CD14-positive monocyte (primary cell): ENCODE data around the gene GALR2. TPM values are rescaled to one million over a fixed set of nuclear protein-coding genes. Genes with fewer than 3 reads are reported as not detected.
A peak's percentile ranks its signal among the peaks of the same experiment; 100 is the strongest.

Experiments
- DNase-seq, 3 donors: peaks; one replicate each; pipeline ENCODE4 v3.0.0-alpha.2; 2011 to 2022
- H2AFZ ChIP-seq: 2 replicates; pipeline ENCODE4 v1.6.0; 2012; ENCODE audit warnings: mild to moderate bottlenecking, low read depth, low read length, inconsistent platforms; ENCODE audit not compliant: insufficient read depth, poor library complexity, severe bottlenecking
- H3K27ac ChIP-seq, 2 donors: 1 replicate in 1 of 2; 2 replicates in 1 of 2; pipeline ENCODE4 v1.5.1; 2012 to 2013; ENCODE audit warnings: low read length in 2 of 2, control low read depth in 1 of 2, inconsistent platforms in 1 of 2, low read depth in 1 of 2, mild to moderate bottlenecking in 1 of 2
- H3K27me3 ChIP-seq, 2 donors: one replicate each; pipeline versions ENCODE4 v1.6.0 to v1.6.1; 2011 to 2013; ENCODE audit warnings: low read length in 2 of 2; ENCODE audit not compliant: control insufficient read depth in 2 of 2, insufficient read depth in 2 of 2
- H3K36me3 ChIP-seq, 2 donors: replicated peaks in 1 of 2; 1 replicate in 1 of 2; 2 replicates in 1 of 2; pipeline versions ENCODE4 v1.5.1 to v1.6.1; 2012 to 2013; ENCODE audit warnings: low read length in 2 of 2, control low read depth in 1 of 2, inconsistent platforms in 1 of 2, mild to moderate bottlenecking in 1 of 2; ENCODE audit not compliant: insufficient read depth in 2 of 2, control insufficient read depth in 1 of 2
- H3K4me1 ChIP-seq, 2 donors: 1 replicate in 1 of 2; 2 replicates in 1 of 2; pipeline versions ENCODE4 v1.5.1 to v1.6.1; 2012 to 2013; ENCODE audit warnings: low read length in 2 of 2, control low read depth in 1 of 2, inconsistent platforms in 1 of 2, mild to moderate bottlenecking in 1 of 2, moderate library complexity in 1 of 2; ENCODE audit not compliant: insufficient read depth in 2 of 2, control insufficient read depth in 1 of 2
- H3K4me2 ChIP-seq: replicated peaks from 2 replicates; pipeline ENCODE3; 2012; ENCODE audit warnings: low read length, moderate library complexity, mild to moderate bottlenecking; ENCODE audit not compliant: poor library complexity, severe bottlenecking; ENCODE audit errors: extremely low read depth
- H3K4me3 ChIP-seq, 3 experiments: fragments of 200-600 bp in 1 of 3; sonication (generic) in 1 of 3; replicated peaks in 1 of 3; 1 replicate in 2 of 3; 2 replicates in 1 of 3; pipeline ENCODE4 v1.5.1; 2011 to 2013; ENCODE audit warnings: low read length in 3 of 3, mild to moderate bottlenecking in 3 of 3, control low read depth in 2 of 3, low read depth in 2 of 3, inconsistent platforms in 1 of 3, moderate library complexity in 1 of 3
- H3K79me2 ChIP-seq: 2 replicates; pipeline ENCODE4 v1.6.0; 2012; ENCODE audit warnings: mild to moderate bottlenecking, control low read depth, inconsistent platforms, low read length, moderate library complexity; ENCODE audit not compliant: insufficient read depth
- H3K9ac ChIP-seq: 2 replicates; pipeline ENCODE4 v1.6.0; 2017; ENCODE audit warnings: low read length, mild to moderate bottlenecking; ENCODE audit not compliant: insufficient read depth, poor library complexity, severe bottlenecking
- H3K9me3 ChIP-seq, 2 donors: replicated peaks in 1 of 2; 1 replicate in 1 of 2; 2 replicates in 1 of 2; pipeline versions ENCODE4 v1.5.1 to v1.6.1; 2012 to 2013; ENCODE audit warnings: low read length in 2 of 2, control low read depth in 1 of 2; ENCODE audit not compliant: control insufficient read depth in 1 of 2, insufficient read depth in 1 of 2
- H4K20me1 ChIP-seq: 2 replicates; pipeline ENCODE4 v1.6.0; 2012; ENCODE audit warnings: mild to moderate bottlenecking, low read length, control low read depth, moderate library complexity; ENCODE audit not compliant: insufficient read depth
- H3K27ac Mint-ChIP-seq, 7 donors: one replicate each; pipeline ENCODE4 v1.8.0; 2020; ENCODE audit warnings: mild to moderate bottlenecking in 7 of 7, mixed read lengths in 7 of 7, moderate library complexity in 6 of 7, inconsistent platforms in 2 of 7
- H3K27me3 Mint-ChIP-seq, 3 donors: one replicate each; pipeline ENCODE4 v1.8.0; 2021 to 2022; ENCODE audit warnings: low read depth in 3 of 3, mild to moderate bottlenecking in 3 of 3, mixed read lengths in 3 of 3, moderate library complexity in 3 of 3, inconsistent platforms in 1 of 3
- H3K36me3 Mint-ChIP-seq, 2 donors: one replicate each; pipeline ENCODE4 v1.8.0; 2020; ENCODE audit warnings: mixed read lengths in 2 of 2, inconsistent platforms in 1 of 2, mild to moderate bottlenecking in 1 of 2
- H3K4me1 Mint-ChIP-seq: one replicate; pipeline ENCODE4 v1.8.0; 2020; ENCODE audit warnings: mild to moderate bottlenecking, mixed read lengths
- H3K4me3 Mint-ChIP-seq, 2 donors: one replicate each; pipeline ENCODE4 v1.8.0; 2020; ENCODE audit warnings: mild to moderate bottlenecking in 2 of 2, mixed read lengths in 2 of 2, moderate library complexity in 1 of 2
- H3K9me3 Mint-ChIP-seq, 7 donors: one replicate each; pipeline ENCODE4 v1.8.0; 2020 to 2022; ENCODE audit warnings: mixed read lengths in 7 of 7, mild to moderate bottlenecking in 6 of 7, moderate library complexity in 6 of 7, inconsistent platforms in 2 of 7
- CTCF ChIP-seq: fragments of 200-600 bp; IDR thresholded peaks from one replicate; pipeline ENCODE4 v1.8.0; 2022; ENCODE audit warnings: antibody characterized with exemption, mild to moderate bottlenecking
- WGBS: methylation state at CpG from one replicate; pipeline ENCODE4 v1.1.5; 2013; ENCODE audit warnings: missing lambda C conversion rate; ENCODE audit not compliant: insufficient coverage; 5-methylcytosine and 5-hydroxymethylcytosine counted together
- intact Hi-C, 2 donors: fragments of 100-400 bp; cut with micrococcal nuclease; formaldehyde crosslinking; loops; one replicate each; pipeline versions ENCODE4 v1.15.0 to v1.15.1; 2023
- polyA plus RNA-seq, 3 donors: library from polyadenylated mRNA; depleted of rRNA in 1 of 3; unstranded in 2 of 3; stranded (reverse) in 1 of 3; fragments of 300-500 nt in 2 of 3; fragments of >200 nt in 1 of 3; fragmentation: Illumina TruSeq in 2 of 3; gene quantifications; 1 replicate in 2 of 3; 2 replicates in 1 of 3; pipeline ENCODE4 v1.2.3, GENCODE V29; 2012 to 2021

Gene GALR2
- polyA plus RNA-seq, 3 donors: 0.22 to 4.8 (median 1.1) TPM

- Histone ChIP-seq H4K20me1 (peaks cover 50% of the 10 kb centered on the region), H2AFZ (no peak overlapping the region), H3K4me3 (no peak overlapping the region), H3K27ac (no peak overlapping the region), H3K4me1 (peaks cover 27 to 28% of the 10 kb centered on the region in 2 donors), H3K4me2 (no peak overlapping the region), H3K9ac (no peak overlapping the region), H3K79me2 (peaks cover 9% of the 10 kb centered on the region), H3K27me3 (no peaks in the 10 kb centered on the region), H3K9me3 (no peaks in the 10 kb centered on the region), H3K36me3 (peaks cover 74 to 96% of the 10 kb centered on the region in 2 donors)
- H3K4me1 Mint-ChIP-seq: peaks cover 28% of the 10 kb centered on the region
- no peaks in the 10 kb centered on the region for H3K27me3 Mint-ChIP-seq
- peaks cover 78 to 96% of the 10 kb centered on the region in 2 donors for H3K36me3 Mint-ChIP-seq
- peaks cover 0 to 4% (median 0%) of the 10 kb centered on the region in 7 donors for H3K9me3 Mint-ChIP-seq
- no peak for TF ChIP-seq CTCF
- H3K4me3 Mint-ChIP-seq: no peak overlapping the region
- intact Hi-C loops: no loop called here
- H3K27ac Mint-ChIP-seq: peak overlapping the region in 1 of 7 donors; percentile 18
- WGBS: 94% methylated on average over 2 of the region's 3 CpGs
- DNase-seq: no peak
Measured at GRCh38 chr17:76049239-76049638, 25.3 kb upstream of the GALR2 start.

- H3K4me2 ChIP-seq: no peak overlapping the region
- Mint-ChIP-seq H3K36me3 (peaks cover 72 to 95% of the 10 kb centered on the region in 2 donors), H3K9me3 (peaks cover 0 to 4% (median 0%) of the 10 kb centered on the region in 7 donors), H3K27ac (peak overlapping the region in 3 of 7 donors; percentile 5 to 43 (median 38)), H3K27me3 (no peaks in the 10 kb centered on the region), H3K4me1 (peaks cover 28% of the 10 kb centered on the region), H3K4me3 (no peak overlapping the region)
- H2AFZ ChIP-seq: no peak overlapping the region
- H3K27ac ChIP-seq: peak overlapping the region in 1 of 2 donors; percentile 26
- intact Hi-C loops: no loop called here
- H3K4me3 ChIP-seq: no peak overlapping the region
- no peak for DNase-seq
- H3K9me3 ChIP-seq: no peaks in the 10 kb centered on the region
- peaks cover 27 to 28% of the 10 kb centered on the region in 2 donors for H3K4me1 ChIP-seq
- peaks cover 50% of the 10 kb centered on the region for H4K20me1 ChIP-seq
- H3K9ac ChIP-seq: no peak overlapping the region
- 75% methylated on average over 14 of the region's 15 CpGs for WGBS
- TF ChIP-seq CTCF: no peak
- peaks cover 9% of the 10 kb centered on the region for H3K79me2 ChIP-seq
- no peaks in the 10 kb centered on the region for H3K27me3 ChIP-seq
- peaks cover 68 to 96% of the 10 kb centered on the region in 2 donors for H3K36me3 ChIP-seq
Measured at GRCh38 chr17:76049836-76050537, 24.6 kb upstream of the GALR2 start.
